K562 (cell line): Measurements from ENCODE around the gene LENEP. TPM values are rescaled to one million over a fixed set of nuclear protein-coding genes. Genes with fewer than 3 reads are reported as not detected.

ENCODE experiments used
- BHLHE40 ChIP-seq: IDR thresholded peaks from 2 replicates; pipeline ENCODE4 v1.6.1; 2011; ENCODE audit warnings: low read length, improper control_type of control experiment
- CBFA2T2 ChIP-seq: fragments of 450-650 bp; conservative IDR thresholded peaks from 2 replicates; pipeline ENCODE4 v1.6.1; 2017; ENCODE audit warnings: mild to moderate bottlenecking
- DACH1 ChIP-seq: fragments of 450-650 bp; IDR thresholded peaks from 2 replicates; pipeline ENCODE4 v1.6.1; 2018; ENCODE audit not compliant: partially characterized antibody
- EGR1 ChIP-seq: fragments of 450-650 bp; conservative IDR thresholded peaks from 2 replicates; pipeline ENCODE4 v1.6.1; 2017; ENCODE audit warnings: mild to moderate bottlenecking
- ELF1 ChIP-seq: fragments of 200-800 bp; sonication (Bioruptor generic); IDR thresholded peaks from 2 replicates; pipeline ENCODE4 v1.6.1; 2016; ENCODE audit warnings: missing genetic modification characterization, missing compliant biosample characterization
- HOXB6 ChIP-seq: fragments of 250-450 bp; sonication (Bioruptor Pico); IDR thresholded peaks from 2 replicates; pipeline ENCODE4 v1.5.1; 2022; ENCODE audit warnings: mild to moderate bottlenecking, borderline replicate concordance
- KLF13 ChIP-seq: fragments of 450-650 bp; IDR thresholded peaks from 2 replicates; pipeline ENCODE4 v1.6.1; 2016; ENCODE audit warnings: missing genetic modification characterization, low read depth, mild to moderate bottlenecking, missing compliant biosample characterization, moderate library complexity, borderline replicate concordance
- NFE2L1 ChIP-seq: fragments of 450-650 bp; IDR thresholded peaks from 2 replicates; pipeline ENCODE4 v1.6.1; 2016; ENCODE audit warnings: missing genetic modification characterization, low read depth, mild to moderate bottlenecking, missing compliant biosample characterization, moderate library complexity, borderline replicate concordance
- NFXL1 ChIP-seq: fragments of 450-650 bp; formaldehyde crosslinking; IDR thresholded peaks from 2 replicates; pipeline ENCODE4 v1.4.0; 2021; ENCODE audit warnings: mild to moderate bottlenecking
- NR1H2 ChIP-seq: sonication (generic); formaldehyde crosslinking; IDR thresholded peaks from 2 replicates; pipeline ENCODE4 v1.4.0; 2020; ENCODE audit warnings: mild to moderate bottlenecking, missing genetic modification reagents
- SMARCB1 ChIP-seq: IDR thresholded peaks from 2 replicates; pipeline ENCODE4 v1.6.1; 2011; ENCODE audit warnings: improper control_type of control experiment, low read depth; ENCODE audit not compliant: insufficient read length
- SP1 ChIP-seq: sonication (generic); formaldehyde crosslinking; IDR thresholded peaks from 2 replicates; pipeline ENCODE4 v1.8.1; 2022; ENCODE audit warnings: mild to moderate bottlenecking, missing genetic modification reagents
- TCF7L2 ChIP-seq: fragments of 150-350 bp; IDR thresholded peaks from 2 replicates; pipeline ENCODE4 v1.6.1; 2016; ENCODE audit warnings: low read depth, mild to moderate bottlenecking, low read length, moderate library complexity
- XRCC5 ChIP-seq: fragments of 200-400 bp; formaldehyde crosslinking; IDR thresholded peaks from 2 replicates; pipeline ENCODE4 v1.6.1; 2017; ENCODE audit warnings: low read depth, mild to moderate bottlenecking, low read length
- ZBTB17 ChIP-seq: fragments of 450-650 bp; formaldehyde crosslinking; IDR thresholded peaks from 2 replicates; pipeline ENCODE4 v1.4.0; 2020; ENCODE audit warnings: mild to moderate bottlenecking
- ZC3H11A ChIP-seq: IDR thresholded peaks from 2 replicates; pipeline ENCODE4 v1.6.1; 2012; ENCODE audit warnings: low read depth, low read length, improper control_type of control experiment
- ZKSCAN1 ChIP-seq: fragments of 150-350 bp; IDR thresholded peaks from 2 replicates; pipeline ENCODE4 v1.6.1; 2016; ENCODE audit warnings: low read depth, low read length
- ZNF134 ChIP-seq: fragments of 250-450 bp; sonication (Bioruptor Pico); conservative IDR thresholded peaks from 2 replicates; pipeline ENCODE4 v1.4.0; 2020
- ZNF75A ChIP-seq: fragments of 450-650 bp; formaldehyde crosslinking; IDR thresholded peaks from 2 replicates; pipeline ENCODE4 v1.4.0; 2020; ENCODE audit warnings: mild to moderate bottlenecking
- polyA plus RNA-seq, 8 experiments: library from polyadenylated mRNA; depleted of rRNA in 4 of 8; stranded (reverse) in 5 of 8; unstranded in 3 of 8; fragments of >200 nt; fragmentation: Nextera tagmentation in 2 of 8; fragmentation: Illumina TruSeq in 1 of 8; extraction: Ambion mirVana in 2 of 8; extraction: Trizol in 1 of 8; gene quantifications; 2 replicates each; pipeline versions ENCODE4 v1.2.1 to v1.2.3, GENCODE V29; 2011 to 2014; ENCODE audit warnings: inconsistent platforms in 1 of 8, missing spikeins in 1 of 8
- total RNA-seq, 7 experiments: library from RNA; depleted of rRNA in 6 of 7; stranded (reverse); fragments of >200 nt in 6 of 7; fragmentation: Illumina TruSeq in 2 of 7; extraction: Trizol in 2 of 7; gene quantifications; 2 replicates each; pipeline versions ENCODE4 v1.2.1 to v1.2.3, GENCODE V29; 2011 to 2021; ENCODE audit warnings: low replicate concordance in 1 of 7
- TF ChIP-seq, protein P1 (sequence below): sonication (generic); formaldehyde crosslinking; IDR thresholded peaks from 2 replicates; pipeline ENCODE4 v1.8.1; 2022; ENCODE audit warnings: missing genetic modification reagents

Gene LENEP
- total and polyA plus RNA-seq, 9 of the 15 experiments (the other 6 are each of a cell fraction or from before 2014, with no cell fraction given) = 0.23 to 0.87 (median 0.67) TPM; not detected in 5

DNA sequence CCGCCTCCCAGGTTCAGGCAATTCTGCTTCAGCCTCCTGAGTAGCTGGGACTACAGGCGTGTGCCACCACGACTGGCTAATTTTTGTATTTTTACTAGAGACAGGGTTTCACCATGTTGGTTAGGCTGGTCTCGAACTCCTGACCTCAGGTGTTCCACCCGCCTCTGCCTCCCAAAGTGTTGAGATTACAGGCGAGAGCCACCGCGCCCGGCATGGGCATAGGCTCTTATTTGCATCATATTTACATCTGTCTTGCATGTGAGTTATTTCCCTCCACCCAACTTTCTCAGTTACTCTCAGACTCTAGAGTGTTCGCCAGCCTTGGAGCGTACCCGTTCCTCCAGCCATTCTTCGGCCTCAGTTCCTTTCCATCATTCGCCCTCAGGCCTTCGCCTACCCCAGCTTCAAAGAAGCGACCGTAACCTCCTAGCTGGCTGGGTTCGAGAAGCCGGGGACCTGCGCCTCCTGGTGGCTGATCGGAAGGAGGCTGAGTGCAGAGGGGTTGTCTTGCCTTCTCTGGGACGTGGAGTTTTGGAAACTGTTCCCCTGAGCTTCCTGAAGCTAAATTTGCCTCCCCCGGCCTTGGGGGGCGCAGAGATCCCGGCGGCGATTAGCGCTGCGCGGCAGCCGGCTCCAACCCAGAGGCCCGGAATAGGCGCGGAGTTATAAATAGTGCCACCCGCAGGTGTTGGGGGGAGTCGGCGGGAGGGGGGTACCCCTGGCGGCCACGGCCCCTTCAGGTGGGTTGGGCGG lies 5.6 kb downstream of the LENEP start (continued):
- TF ChIP-seq, protein P1, sequence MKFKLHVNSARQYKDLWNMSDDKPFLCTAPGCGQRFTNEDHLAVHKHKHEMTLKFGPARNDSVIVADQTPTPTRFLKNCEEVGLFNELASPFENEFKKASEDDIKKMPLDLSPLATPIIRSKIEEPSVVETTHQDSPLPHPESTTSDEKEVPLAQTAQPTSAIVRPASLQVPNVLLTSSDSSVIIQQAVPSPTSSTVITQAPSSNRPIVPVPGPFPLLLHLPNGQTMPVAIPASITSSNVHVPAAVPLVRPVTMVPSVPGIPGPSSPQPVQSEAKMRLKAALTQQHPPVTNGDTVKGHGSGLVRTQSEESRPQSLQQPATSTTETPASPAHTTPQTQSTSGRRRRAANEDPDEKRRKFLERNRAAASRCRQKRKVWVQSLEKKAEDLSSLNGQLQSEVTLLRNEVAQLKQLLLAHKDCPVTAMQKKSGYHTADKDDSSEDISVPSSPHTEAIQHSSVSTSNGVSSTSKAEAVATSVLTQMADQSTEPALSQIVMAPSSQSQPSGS (CRISPR knock-in tag) = no peak
- TF ChIP-seq NFXL1 (CRISPR knock-in tag) (no peak), SMARCB1 (no peak), CBFA2T2 (no peak), ZNF134 (no peak), ZNF75A (CRISPR knock-in tag) (no peak), ZBTB17 (CRISPR knock-in tag) (no peak), ZC3H11A (0 out of 2 replicates have a peak, but pooled peaks have one; percentile 63), EGR1 (0 out of 2 replicates have a peak, but pooled peaks have one; percentile 16), HOXB6 (CRISPR knock-in tag) (no peak), BHLHE40 (peak; percentile 31; the same call in 1 of the 2 replicates), KLF13 (tag) (no peak), XRCC5 (peak; percentile 87), ELF1 (no peak), ZKSCAN1 (no peak), TCF7L2 (0 out of 2 replicates have a peak, but pooled peaks have one; percentile 26), NFE2L1 (tag) (no peak), DACH1 (no peak), NR1H2 (CRISPR knock-in tag) (no peak), SP1 (CRISPR knock-in tag) (peak; percentile 50; the same call in 1 of the 2 replicates)
